HCT116 (cell line): ENCODE data around the gene P3H3. TPM values are rescaled to one million over a fixed set of nuclear protein-coding genes. Genes with fewer than 3 reads are reported as not detected.

Experiments
- ATAC-seq: fragments of 200-7000 bp; cut with Tn5 transposase; 2 replicates; pipeline ENCODE4 v1.9.1; 2020; ENCODE audit warnings: mild to moderate bottlenecking, moderate library complexity
- BruUV-seq: library from RNA; stranded (reverse); fragments of 400-500 nt; replicated peaks from 2 replicates; lab custom pipeline; 2021; lab: Mats Ljungman, UMichigan
- CTCF ChIA-PET: fragments of 300-600 bp; sonication (Branson Sonifier 250); formaldehyde crosslinking; loops from one replicate; lab custom pipeline; 2021; ENCODE audit warnings: antibody characterized with exemption; lab: Charles Lee
- POLR2A ChIA-PET: fragments of 300-600, 350-600 bp; sonication (Branson Sonifier 250); formaldehyde crosslinking; loops from one replicate; lab custom pipeline; 2021; ENCODE audit warnings: antibody characterized with exemption; lab: Charles Lee
- RAD21 ChIA-PET, 2 experiments: fragments of 300-600 bp; sonication (Branson Sonifier 250); formaldehyde crosslinking; loops; one replicate each; lab custom pipeline; 2023; ENCODE audit warnings: low total read pairs in 2 of 2; ENCODE audit not compliant: uncharacterized antibody in 2 of 2, unreplicated experiment in 2 of 2, low non-redundant PET in 1 of 2; lab: Charles Lee
- DNase-seq: peaks from one replicate; pipeline ENCODE4 v3.0.0-alpha.2; 2010; ENCODE audit warnings: low read depth, low spot score
- H2AFZ ChIP-seq: fragments of 200-600 bp; shearing (Covaris generic), sonication (generic); 2 replicates; pipeline ENCODE4 v1.6.1; 2017; ENCODE audit warnings: low read depth, mixed run types, mixed read lengths, antibody characterized with exemption, low read length; ENCODE audit not compliant: poor library complexity, severe bottlenecking
- H3K27ac ChIP-seq: 2 replicates; pipeline ENCODE4 v1.5.1; 2012; ENCODE audit warnings: low read depth, low read length
- H3K27me3 ChIP-seq: fragments of 200-600 bp; sonication (generic); 2 replicates; pipeline ENCODE4 v1.6.1; 2016; ENCODE audit warnings: mixed run types, low read length, mixed read lengths; ENCODE audit not compliant: insufficient read depth
- H3K36me3 ChIP-seq, 2 experiments: fragments of 200-500 bp in 1 of 2; fragments of 200-600 bp in 1 of 2; sonication (Bioruptor generic) in 1 of 2; sonication (generic) in 1 of 2; 2 replicates each; pipeline versions ENCODE4 v1.5.1 to v1.6.1; 2014 to 2016; ENCODE audit warnings: low read length in 2 of 2, inconsistent platforms in 1 of 2, mixed read lengths in 1 of 2, mixed run types in 1 of 2; ENCODE audit not compliant: insufficient read depth in 2 of 2, control insufficient read depth in 1 of 2
- H3K4me1 ChIP-seq, 2 experiments: fragments of 200-600 bp in 1 of 2; sonication (generic) in 1 of 2; 2 replicates each; pipeline versions ENCODE4 v1.5.1 to v1.6.1; 2012 to 2017; ENCODE audit warnings: low read length in 2 of 2, inconsistent platforms in 1 of 2, mild to moderate bottlenecking in 1 of 2, mixed read lengths in 1 of 2, mixed run types in 1 of 2, moderate library complexity in 1 of 2; ENCODE audit not compliant: insufficient read depth in 2 of 2, control insufficient read depth in 1 of 2
- H3K4me2 ChIP-seq: fragments of 200-600 bp; sonication (generic); 2 replicates; pipeline ENCODE4 v1.6.1; 2017; ENCODE audit warnings: mixed run types, low read length, mixed read lengths
- H3K4me3 ChIP-seq, 2 experiments: fragments of 200-600 bp in 1 of 2; sonication (generic) in 1 of 2; replicated peaks in 1 of 2; 2 replicates each; pipeline ENCODE4 v1.5.1; 2011 to 2016; ENCODE audit warnings: low read length in 2 of 2, control low read depth in 1 of 2, low read depth in 1 of 2, mild to moderate bottlenecking in 1 of 2, mixed read lengths in 1 of 2, mixed run types in 1 of 2
- H3K79me2 ChIP-seq: fragments of 200-600 bp; sonication (generic); 2 replicates; pipeline ENCODE4 v1.6.1; 2017; ENCODE audit warnings: mild to moderate bottlenecking, mixed run types, low read length, moderate library complexity, mixed read lengths; ENCODE audit not compliant: insufficient read depth
- H3K9ac ChIP-seq: fragments of 200-600 bp; sonication (generic); 2 replicates; pipeline ENCODE4 v1.6.1; 2016; ENCODE audit warnings: low read length, mixed read lengths
- H3K9me2 ChIP-seq: fragments of 200-600 bp; sonication (generic), shearing (Covaris generic); 2 replicates; pipeline ENCODE4 v1.6.1; 2017; ENCODE audit warnings: mixed run types, mild to moderate bottlenecking, moderate library complexity; ENCODE audit not compliant: insufficient read depth
- H3K9me3 ChIP-seq, 2 experiments: fragments of 200-500 bp in 1 of 2; fragments of 200-600 bp in 1 of 2; sonication (Bioruptor generic) in 1 of 2; sonication (generic) in 1 of 2; 2 replicates each; pipeline ENCODE4 v1.6.1; 2014 to 2017; ENCODE audit warnings: low read length in 2 of 2, mixed read lengths in 2 of 2, inconsistent platforms in 1 of 2, low read depth in 1 of 2, mild to moderate bottlenecking in 1 of 2, mixed run types in 1 of 2, moderate library complexity in 1 of 2; ENCODE audit not compliant: control insufficient read depth in 1 of 2, insufficient read depth in 1 of 2
- H4K20me1 ChIP-seq: fragments of 200-600 bp; sonication (generic), shearing (Covaris generic); 2 replicates; pipeline ENCODE4 v1.6.1; 2017; ENCODE audit warnings: mixed run types, mild to moderate bottlenecking, moderate library complexity; ENCODE audit not compliant: insufficient read depth
- CBX3 ChIP-seq: IDR thresholded peaks from 2 replicates; pipeline ENCODE4 v1.6.1; 2012; ENCODE audit warnings: low read depth
- CEBPB ChIP-seq: IDR thresholded peaks from 2 replicates; pipeline ENCODE4 v1.6.1; 2012; ENCODE audit warnings: low read depth
- ELF1 ChIP-seq: IDR thresholded peaks from 2 replicates; pipeline ENCODE4 v1.6.1; 2012; ENCODE audit warnings: low read depth, borderline replicate concordance
- FOSL1 ChIP-seq: IDR thresholded peaks from 2 replicates; pipeline ENCODE4 v1.6.1; 2012; ENCODE audit warnings: low read depth
- POLR2AphosphoS5 ChIP-seq: IDR thresholded peaks from 2 replicates; pipeline ENCODE4 v1.6.1; 2011; ENCODE audit warnings: mild to moderate bottlenecking, low read depth, low read length, moderate library complexity
- SP1 ChIP-seq: IDR thresholded peaks from 2 replicates; pipeline ENCODE4 v1.6.1; 2012; ENCODE audit warnings: low read depth
- intact Hi-C: fragments of 100-400 bp; cut with micrococcal nuclease; formaldehyde crosslinking; loops from 2 replicates; pipeline ENCODE4 v1.10.0; 2022
- total RNA-seq: library from RNA; stranded (reverse); gene quantifications from one replicate; pipeline ENCODE4 v1.2.1, GENCODE V29; 2021; ENCODE audit not compliant: unreplicated experiment
- TF ChIP-seq, protein P1 (sequence below): IDR thresholded peaks from 2 replicates; pipeline ENCODE4 v1.6.1; 2012; ENCODE audit warnings: low read depth

The P3H3 gene
- total RNA-seq, 1 experiment from 2014 or later: 32.2 TPM

DNA sequence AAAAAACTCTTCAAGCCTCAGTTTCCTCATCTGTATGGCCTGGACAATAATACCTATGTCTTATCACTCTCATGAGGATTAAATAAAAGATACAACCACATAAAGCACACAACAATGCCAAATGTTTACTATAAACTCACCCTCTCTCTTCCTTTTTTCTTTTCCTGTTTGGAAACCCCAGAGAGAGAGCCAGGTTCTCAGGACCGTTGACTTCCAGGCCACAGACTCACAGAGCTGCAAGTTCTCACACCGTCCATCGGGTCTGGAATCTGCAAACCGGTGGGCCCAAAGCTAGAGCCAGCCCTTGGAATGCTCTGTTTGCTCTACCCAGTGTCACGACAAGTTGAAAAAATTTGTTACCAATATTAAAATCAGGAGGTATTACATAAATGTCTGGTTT is 43.4 kb upstream of the P3H3 start:
- RAD21 ChIA-PET: no interaction called here
- Histone ChIP-seq H3K4me3 (no peak overlapping the region), H3K27ac (no peak overlapping the region)

DNA sequence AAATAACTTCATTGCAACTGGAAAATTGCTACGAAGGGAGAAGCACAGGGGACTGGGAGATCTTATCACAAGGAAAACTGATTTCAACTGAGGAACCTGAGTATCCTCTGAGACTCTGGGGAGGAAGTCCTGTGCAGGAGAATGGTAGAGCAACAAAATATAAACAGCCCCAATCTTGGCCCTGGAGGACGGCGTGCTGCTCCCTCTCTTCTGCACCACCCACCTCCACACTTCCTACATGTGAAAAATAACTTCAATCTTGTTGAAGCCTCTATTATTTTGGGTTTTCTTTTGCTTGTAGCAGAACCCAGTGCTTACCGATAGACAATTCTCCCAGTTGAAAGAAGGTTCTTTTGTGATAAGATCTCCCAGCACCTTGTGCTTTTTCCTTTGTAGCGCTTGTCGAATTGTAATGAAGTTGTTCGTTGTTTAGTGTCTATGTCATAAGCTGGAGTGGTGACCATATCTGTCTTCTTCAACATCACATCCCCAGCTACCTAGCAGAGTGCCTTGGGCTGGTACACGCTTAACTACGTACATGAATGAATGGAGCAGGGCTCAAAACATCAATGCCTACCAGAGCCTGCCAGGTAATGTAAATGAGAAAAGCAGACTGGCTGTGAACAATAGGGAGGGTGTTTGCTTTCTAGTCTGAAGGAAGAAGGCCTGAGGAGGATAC is 41.7 kb upstream of the P3H3 start:
- no peak overlapping the region for H3K27ac ChIP-seq
- ChIA-PET POLR2A (no interaction called here), RAD21 (no interaction called here), CTCF (interaction anchor here (1.0 to 1.6 kb wide), 3 partner anchors 8 to 33 kb away, joined by 3 to 4 read pairs (median 4); partner anchors contain the start of genes MLF2 and PTMS)
- H3K4me1 ChIP-seq: peaks cover 0 to 13% of the 10 kb centered on the region in 2 experiments; a peak in 3 of 4 replicates
- TF ChIP-seq CBX3: no peak
- no peak for TF ChIP-seq FOSL1
- TF ChIP-seq, protein P1, sequence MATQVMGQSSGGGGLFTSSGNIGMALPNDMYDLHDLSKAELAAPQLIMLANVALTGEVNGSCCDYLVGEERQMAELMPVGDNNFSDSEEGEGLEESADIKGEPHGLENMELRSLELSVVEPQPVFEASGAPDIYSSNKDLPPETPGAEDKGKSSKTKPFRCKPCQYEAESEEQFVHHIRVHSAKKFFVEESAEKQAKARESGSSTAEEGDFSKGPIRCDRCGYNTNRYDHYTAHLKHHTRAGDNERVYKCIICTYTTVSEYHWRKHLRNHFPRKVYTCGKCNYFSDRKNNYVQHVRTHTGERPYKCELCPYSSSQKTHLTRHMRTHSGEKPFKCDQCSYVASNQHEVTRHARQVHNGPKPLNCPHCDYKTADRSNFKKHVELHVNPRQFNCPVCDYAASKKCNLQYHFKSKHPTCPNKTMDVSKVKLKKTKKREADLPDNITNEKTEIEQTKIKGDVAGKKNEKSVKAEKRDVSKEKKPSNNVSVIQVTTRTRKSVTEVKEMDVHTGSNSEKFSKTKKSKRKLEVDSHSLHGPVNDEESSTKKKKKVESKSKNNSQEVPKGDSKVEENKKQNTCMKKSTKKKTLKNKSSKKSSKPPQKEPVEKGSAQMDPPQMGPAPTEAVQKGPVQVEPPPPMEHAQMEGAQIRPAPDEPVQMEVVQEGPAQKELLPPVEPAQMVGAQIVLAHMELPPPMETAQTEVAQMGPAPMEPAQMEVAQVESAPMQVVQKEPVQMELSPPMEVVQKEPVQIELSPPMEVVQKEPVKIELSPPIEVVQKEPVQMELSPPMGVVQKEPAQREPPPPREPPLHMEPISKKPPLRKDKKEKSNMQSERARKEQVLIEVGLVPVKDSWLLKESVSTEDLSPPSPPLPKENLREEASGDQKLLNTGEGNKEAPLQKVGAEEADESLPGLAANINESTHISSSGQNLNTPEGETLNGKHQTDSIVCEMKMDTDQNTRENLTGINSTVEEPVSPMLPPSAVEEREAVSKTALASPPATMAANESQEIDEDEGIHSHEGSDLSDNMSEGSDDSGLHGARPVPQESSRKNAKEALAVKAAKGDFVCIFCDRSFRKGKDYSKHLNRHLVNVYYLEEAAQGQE: no peak
- DNase-seq (no peak), ATAC-seq (no peak)
- no peaks in the 10 kb centered on the region for H3K79me2 ChIP-seq
- no peaks in the 10 kb centered on the region for H4K20me1 ChIP-seq
- intact Hi-C loops: no loop called here
- H3K36me3 ChIP-seq: no peaks in the 10 kb centered on the region
- H3K4me2 ChIP-seq: no peak overlapping the region
- BruUV-seq: no TSS peak
- no peaks in the 10 kb centered on the region for H3K9me2 ChIP-seq
- no peak overlapping the region for H3K4me3 ChIP-seq
- no peak overlapping the region for H2AFZ ChIP-seq
- H3K9me3 ChIP-seq: no peaks in the 10 kb centered on the region
- no peak overlapping the region for H3K9ac ChIP-seq
- H3K27me3 ChIP-seq: no peaks in the 10 kb centered on the region

More for the DNA sequence above, 43.4 kb upstream of the P3H3 start:
- Histone ChIP-seq H3K9me3 (no peaks in the 10 kb centered on the region), H3K4me1 (peaks cover 0 to 13% of the 10 kb centered on the region in 2 experiments; a peak in 3 of 4 replicates), H3K4me2 (peak overlapping the region; percentile 33; the same call in 1 of the 2 replicates), H3K79me2 (no peaks in the 10 kb centered on the region), H4K20me1 (no peaks in the 10 kb centered on the region), H3K9me2 (no peaks in the 10 kb centered on the region), H2AFZ (no peak overlapping the region), H3K27me3 (no peaks in the 10 kb centered on the region), H3K36me3 (no peaks in the 10 kb centered on the region), H3K9ac (no peak overlapping the region)
- CTCF ChIA-PET: interaction anchor here (0.9 to 1.8 kb wide), 3 partner anchors 14 to 31 kb away, joined by 3 to 6 read pairs (median 5); partner anchors contain the start of genes MLF2 and PTMS
- intact Hi-C loops: no loop called here
- POLR2A ChIA-PET: interaction anchor here (0.7 kb wide), 1 partner anchor 38 kb away, joined by 3 read pairs; no protein-coding TSS in a partner anchor
- no peak for ATAC-seq
- TF ChIP-seq ELF1 (no peak), POLR2AphosphoS5 (no peak), CEBPB (no peak), SP1 (no peak)
- DNase-seq: no peak
- BruUV-seq: no TSS peak
